Mesendoderm (in vitro differentiated cells): ENCODE measurements around the gene MAPK12.
A peak's percentile ranks its signal among the peaks of the same experiment; 100 is the strongest.

Experiments used
- DNase-seq: peaks from one replicate; pipeline ENCODE4 v3.0.0; 2013
- H2AK5ac ChIP-seq: 2 replicates; pipeline ENCODE4 v1.6.1; 2013; ENCODE audit warnings: low read length, inconsistent platforms
- H2BK120ac ChIP-seq: 2 replicates; pipeline ENCODE4 v1.6.1; 2013; ENCODE audit warnings: low read depth, mild to moderate bottlenecking, low read length, moderate library complexity, mixed read lengths
- H2BK15ac ChIP-seq: replicated peaks from 2 replicates; pipeline ENCODE4 v1.6.1; 2013; ENCODE audit warnings: low read depth, mild to moderate bottlenecking, moderate library complexity
- H2BK5ac ChIP-seq: 2 replicates; pipeline ENCODE4 v1.6.1; 2013; ENCODE audit warnings: low read length, inconsistent platforms
- H3K18ac ChIP-seq: 2 replicates; pipeline ENCODE4 v1.6.1; 2013; ENCODE audit warnings: mild to moderate bottlenecking, low read length, mixed read lengths
- H3K23ac ChIP-seq: one replicate; pipeline ENCODE4 v1.6.1; 2013; ENCODE audit warnings: low read length
- H3K27ac ChIP-seq: 2 replicates; pipeline ENCODE4 v1.5.1; 2013; ENCODE audit warnings: low read depth, mild to moderate bottlenecking, inconsistent platforms, low read length, moderate library complexity
- H3K27me3 ChIP-seq: 2 replicates; pipeline ENCODE4 v1.6.1; 2013; ENCODE audit warnings: low read length, control low read depth, mild to moderate bottlenecking, inconsistent platforms; ENCODE audit not compliant: insufficient read depth, poor library complexity
- H3K36me3 ChIP-seq: 2 replicates; pipeline ENCODE4 v1.6.1; 2013; ENCODE audit warnings: low read length, inconsistent platforms; ENCODE audit not compliant: control insufficient read depth, insufficient read depth
- H3K4ac ChIP-seq: one replicate; pipeline ENCODE4 v1.6.1; 2013; ENCODE audit warnings: low read depth, mild to moderate bottlenecking, low read length, moderate library complexity
- H3K4me1 ChIP-seq: 2 replicates; pipeline ENCODE4 v1.6.1; 2013; ENCODE audit warnings: low read depth, low read length, inconsistent platforms; ENCODE audit not compliant: control insufficient read depth
- H3K4me2 ChIP-seq: 2 replicates; pipeline ENCODE4 v1.6.1; 2013; ENCODE audit warnings: low read length
- H3K4me3 ChIP-seq: 2 replicates; pipeline ENCODE4 v1.5.1; 2013; ENCODE audit warnings: mild to moderate bottlenecking, low read length
- H3K56ac ChIP-seq: one replicate; pipeline ENCODE4 v1.6.1; 2013; ENCODE audit warnings: low read length
- H3K79me1 ChIP-seq: 2 replicates; pipeline ENCODE4 v1.6.1; 2013; ENCODE audit warnings: low read length, inconsistent platforms
- H3K79me2 ChIP-seq: 2 replicates; pipeline ENCODE4 v1.6.1; 2013; ENCODE audit warnings: mild to moderate bottlenecking, low read length; ENCODE audit not compliant: control insufficient read depth, insufficient read depth
- H3K9ac ChIP-seq: 2 replicates; pipeline ENCODE4 v1.6.1; 2013; ENCODE audit warnings: low read length, inconsistent platforms
- H4K5ac ChIP-seq: one replicate; pipeline ENCODE4 v1.6.1; 2013; ENCODE audit warnings: low read length
- H4K8ac ChIP-seq: one replicate; pipeline ENCODE4 v1.6.1; 2013; ENCODE audit warnings: low read depth, mild to moderate bottlenecking, control low read depth, low read length, moderate library complexity
- WGBS: extraction: QIAGEN DNeasy Blood & Tissue Kit; methylation state at CpG from one replicate; pipeline ENCODE4 v1.1.7; 2013; ENCODE audit warnings: low lambda C conversion rate, missing lambda C conversion rate; ENCODE audit not compliant: insufficient coverage; ENCODE audit errors: extremely low coverage; 5-methylcytosine and 5-hydroxymethylcytosine counted together

Gene MAPK12

DNA sequence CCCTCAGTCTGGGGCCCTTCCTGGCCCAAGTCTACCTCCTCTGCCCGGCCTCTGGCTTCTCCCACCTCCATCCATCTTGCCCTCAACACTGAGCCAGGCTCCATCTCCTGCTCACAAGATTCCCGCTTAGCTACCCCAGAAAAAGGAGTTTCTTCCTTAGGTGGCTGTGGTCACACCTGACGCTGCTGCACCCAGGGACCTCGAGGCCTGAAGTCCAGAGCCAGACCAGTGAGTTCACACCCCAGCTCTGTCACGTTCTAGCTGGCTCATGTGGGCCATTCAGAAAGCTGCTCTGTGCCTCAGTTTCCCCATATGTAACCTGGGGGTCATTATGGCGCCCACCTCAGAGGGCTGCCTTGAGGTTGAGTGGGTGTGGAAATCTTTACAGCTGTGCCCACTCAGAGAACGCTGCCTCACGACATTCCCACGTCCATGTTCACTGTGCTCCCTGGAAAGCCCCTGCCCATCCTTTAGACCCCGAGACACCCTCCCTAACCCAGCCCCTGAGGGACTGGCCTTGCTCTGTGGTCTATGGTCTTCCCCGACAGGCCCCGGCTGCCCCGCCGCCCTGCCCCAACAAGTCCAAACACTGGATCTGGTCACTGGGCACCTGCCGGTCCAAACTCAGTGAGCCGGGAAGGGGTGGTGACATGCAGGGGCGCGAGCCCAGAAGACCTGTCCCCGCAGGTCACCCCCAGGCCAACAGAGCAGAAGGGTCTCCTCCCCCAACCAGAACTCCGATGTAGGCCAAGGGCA, 36.2 kb upstream of the MAPK12 start:
- Histone ChIP-seq H3K56ac (no peak overlapping the region), H3K4me2 (no peak overlapping the region), H4K8ac (no peak overlapping the region), H3K4me3 (no peak overlapping the region), H3K36me3 (no peaks in the 10 kb centered on the region), H3K18ac (no peak overlapping the region), H2BK5ac (no peak overlapping the region), H4K5ac (no peak overlapping the region), H2BK120ac (no peak overlapping the region), H2BK15ac (no peak overlapping the region), H3K79me1 (peaks cover 16% of the 10 kb centered on the region), H3K4ac (no peak overlapping the region), H3K27ac (no peak overlapping the region), H2AK5ac (no peak overlapping the region), H3K27me3 (no peaks in the 10 kb centered on the region), H3K79me2 (peaks cover 20% of the 10 kb centered on the region), H3K23ac (no peak overlapping the region), H3K4me1 (peaks cover 6% of the 10 kb centered on the region), H3K9ac (no peak overlapping the region)
- DNase-seq = no peak
- WGBS = no CpG with 5 or more reads among the region's 20 CpGs

DNA sequence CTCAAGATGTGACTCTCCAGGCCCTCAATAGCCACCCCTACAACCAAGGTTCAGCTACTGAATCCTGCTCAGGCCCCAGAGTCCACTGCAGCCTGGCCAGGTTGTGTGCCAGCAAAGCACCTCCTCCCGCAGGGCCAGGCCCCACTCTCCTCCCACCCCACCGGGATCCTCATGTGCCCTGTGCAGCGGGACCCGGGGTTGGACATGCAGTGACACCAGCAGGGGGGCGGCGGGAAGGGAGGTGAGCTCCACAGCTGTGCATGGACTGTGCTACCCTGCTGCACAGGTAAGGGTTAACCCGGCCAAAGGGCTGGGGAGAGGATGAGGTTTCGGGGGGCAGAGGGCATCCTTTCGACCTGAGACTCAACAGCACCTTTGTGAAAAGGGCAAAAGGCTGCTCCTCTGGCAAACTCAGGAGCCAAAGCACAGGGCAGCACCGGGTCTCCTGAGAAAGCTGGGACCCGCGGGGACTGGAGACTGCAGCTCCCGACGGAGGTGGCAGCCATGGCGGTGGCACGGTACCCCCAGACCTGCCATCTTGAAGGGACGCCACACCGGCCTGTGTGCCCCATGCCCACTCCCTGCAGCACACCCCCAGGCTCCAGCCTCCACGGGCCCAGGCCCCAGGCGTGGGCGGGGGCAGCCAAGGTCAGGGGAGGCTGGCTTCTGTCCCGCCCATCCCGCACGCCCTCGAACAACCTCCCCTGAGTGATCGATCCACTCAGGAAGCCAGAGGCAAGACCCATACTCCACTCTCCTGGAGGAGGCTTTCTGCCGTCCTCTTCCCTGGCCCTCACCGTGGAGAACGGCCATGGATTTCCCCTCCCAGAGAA, 35.4 kb upstream of the MAPK12 start:
- H3K4me2 ChIP-seq = no peak overlapping the region
- H3K9ac ChIP-seq = no peak overlapping the region
- no peaks in the 10 kb centered on the region for H3K27me3 ChIP-seq
- H3K23ac ChIP-seq = no peak overlapping the region
- no peak overlapping the region for H3K27ac ChIP-seq
- H3K4me3 ChIP-seq = no peak overlapping the region
- no peak overlapping the region for H4K8ac ChIP-seq
- no peak overlapping the region for H3K18ac ChIP-seq
- no peak overlapping the region for H3K4ac ChIP-seq
- peaks cover 21% of the 10 kb centered on the region for H3K79me1 ChIP-seq
- DNase-seq = no peak
- H2BK5ac ChIP-seq = no peak overlapping the region
- no peak overlapping the region for H3K56ac ChIP-seq
- H3K36me3 ChIP-seq = no peaks in the 10 kb centered on the region
- no peak overlapping the region for H2BK15ac ChIP-seq
- no peak overlapping the region for H4K5ac ChIP-seq
- peaks cover 25% of the 10 kb centered on the region for H3K79me2 ChIP-seq
- WGBS = no CpG with 5 or more reads among the region's 29 CpGs
- no peak overlapping the region for H2BK120ac ChIP-seq
- no peak overlapping the region for H2AK5ac ChIP-seq
- peaks cover 6% of the 10 kb centered on the region for H3K4me1 ChIP-seq

DNA sequence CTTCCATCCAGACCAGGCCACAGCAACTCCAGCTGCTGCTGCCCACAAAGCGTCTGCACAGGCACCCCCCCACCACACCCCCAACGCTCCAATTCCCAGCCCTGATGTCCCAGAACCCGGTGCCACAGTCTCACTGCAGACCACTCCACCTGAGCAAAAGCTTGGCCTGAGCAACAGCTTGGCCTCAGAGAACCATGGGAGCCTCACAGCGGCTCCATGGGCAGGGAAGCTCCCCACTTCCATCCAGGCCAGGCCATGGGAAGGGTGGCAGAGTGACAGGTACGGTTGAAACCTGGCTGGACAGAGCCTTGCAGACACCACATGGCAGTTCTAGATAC, 32.8 kb upstream of the MAPK12 start:
- Histone ChIP-seq H2BK15ac (no peak overlapping the region), H3K27me3 (no peaks in the 10 kb centered on the region), H3K4me1 (peaks cover 6% of the 10 kb centered on the region), H2BK5ac (no peak overlapping the region), H3K56ac (peak overlapping the region; percentile 73), H3K4me3 (no peak overlapping the region), H3K18ac (peak overlapping the region; percentile 61), H3K36me3 (peaks cover 2% of the 10 kb centered on the region), H3K4ac (no peak overlapping the region), H3K27ac (no peak overlapping the region), H3K4me2 (no peak overlapping the region), H2AK5ac (no peak overlapping the region), H4K8ac (no peak overlapping the region), H2BK120ac (no peak overlapping the region), H3K79me1 (peaks cover 28% of the 10 kb centered on the region), H3K79me2 (peaks cover 32% of the 10 kb centered on the region), H3K9ac (peak overlapping the region; percentile 39), H3K23ac (no peak overlapping the region), H4K5ac (no peak overlapping the region)
- no peak for DNase-seq
- no CpG with 5 or more reads among the region's 5 CpGs for WGBS

DNA sequence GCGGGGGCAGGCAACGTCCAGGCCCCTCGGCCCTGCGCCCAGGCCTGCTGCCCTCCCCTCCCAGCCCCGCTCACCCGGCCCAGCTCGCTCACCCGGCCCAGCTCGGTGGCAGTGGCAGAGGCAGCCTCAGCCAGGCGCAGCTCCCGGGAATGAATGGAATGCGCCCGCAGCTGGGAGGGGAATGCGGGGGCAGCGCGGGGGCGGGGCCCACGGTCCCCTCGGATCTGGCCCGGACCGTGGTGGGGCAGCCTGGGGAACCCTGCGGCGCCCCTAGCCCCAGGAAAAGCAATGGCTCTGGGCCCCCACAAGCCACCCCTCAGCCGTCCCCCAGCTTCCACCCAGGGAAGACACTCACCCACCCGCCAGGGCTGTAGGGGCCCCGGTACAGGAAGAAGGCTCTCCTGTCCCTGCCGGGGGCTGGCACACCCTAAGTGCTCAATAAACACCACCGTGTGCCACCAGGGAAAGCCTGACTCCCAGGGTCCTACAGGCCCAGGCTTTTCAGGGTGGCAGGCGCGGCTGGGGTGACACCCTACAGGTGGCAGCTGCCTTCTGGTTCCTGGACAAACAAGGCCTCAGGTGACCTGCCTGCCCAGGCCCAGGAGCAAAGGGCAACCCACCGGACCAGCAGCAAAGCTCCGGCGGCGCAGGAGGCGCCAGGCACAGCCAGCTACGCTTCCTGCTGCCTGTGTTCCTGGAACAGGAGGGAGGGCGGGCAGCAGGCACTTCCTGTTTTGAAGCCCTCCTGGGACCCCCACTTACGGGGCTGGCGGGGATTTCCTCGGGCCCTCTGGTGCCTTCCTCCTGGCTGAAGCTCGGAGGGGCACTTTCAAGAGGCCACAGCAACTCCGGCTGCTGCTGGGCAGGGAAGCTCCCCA, 32.2 kb upstream of the MAPK12 start:
- H3K4ac ChIP-seq = no peak overlapping the region
- H4K5ac ChIP-seq = no peak overlapping the region
- peaks cover 2% of the 10 kb centered on the region for H3K36me3 ChIP-seq
- WGBS = no CpG with 5 or more reads among the region's 42 CpGs
- peaks cover 28% of the 10 kb centered on the region for H3K79me1 ChIP-seq
- DNase-seq = peak; percentile 85
- H2BK5ac ChIP-seq = peak overlapping the region; percentile 73
- H3K4me2 ChIP-seq = no peak overlapping the region
- no peak overlapping the region for H3K4me3 ChIP-seq
- no peak overlapping the region for H4K8ac ChIP-seq
- peaks cover 32% of the 10 kb centered on the region for H3K79me2 ChIP-seq
- peak overlapping the region; percentile 59 for H3K9ac ChIP-seq
- H3K56ac ChIP-seq = peak overlapping the region; percentile 76
- no peak overlapping the region for H2BK120ac ChIP-seq
- H3K27ac ChIP-seq = peak overlapping the region; percentile 69
- no peak overlapping the region for H2BK15ac ChIP-seq
- H3K23ac ChIP-seq = no peak overlapping the region
- H3K18ac ChIP-seq = peak overlapping the region; percentile 77
- H3K4me1 ChIP-seq = peaks cover 6% of the 10 kb centered on the region
- no peaks in the 10 kb centered on the region for H3K27me3 ChIP-seq
- no peak overlapping the region for H2AK5ac ChIP-seq

DNA sequence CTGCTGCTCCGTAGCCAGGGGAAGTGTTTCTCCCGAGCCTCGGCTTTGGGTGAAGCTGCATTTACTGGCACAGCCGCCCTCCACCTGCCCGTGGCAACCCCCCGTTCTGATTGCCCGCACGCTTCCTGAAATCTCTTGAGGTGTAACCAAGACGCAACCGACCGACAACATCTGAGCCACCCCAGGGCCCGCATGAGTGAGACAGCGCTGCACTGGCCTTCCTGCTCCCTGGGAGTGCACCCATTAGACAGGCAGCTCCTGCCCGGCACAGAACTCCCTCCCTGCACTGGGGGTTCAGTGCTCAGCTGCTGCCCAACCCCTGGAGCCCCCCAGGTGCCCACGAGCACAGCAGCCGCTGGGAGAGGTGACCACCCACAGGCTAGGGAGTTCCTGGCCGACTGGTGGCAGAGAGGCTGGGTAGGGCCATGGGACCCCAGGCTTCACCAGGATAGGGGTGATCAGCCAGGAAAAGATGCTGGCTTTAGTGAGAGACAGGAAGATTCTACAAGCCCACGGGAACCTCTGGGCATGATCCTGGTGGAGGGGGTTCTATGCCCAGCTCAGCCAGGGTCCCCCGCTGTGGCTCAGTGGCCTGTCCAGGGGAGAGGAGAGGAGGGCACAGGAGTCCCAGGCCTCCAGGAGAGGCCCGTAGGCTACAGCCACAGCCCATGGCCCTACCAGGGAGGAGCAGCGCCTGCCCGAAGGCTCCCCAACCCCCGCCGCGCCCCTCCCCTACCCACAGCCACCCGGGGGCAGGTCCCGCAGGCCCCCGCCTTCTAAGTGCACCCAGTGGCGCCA, 31.4 kb upstream of the MAPK12 start:
- Histone ChIP-seq H3K56ac (peak overlapping the region; percentile 76), H3K23ac (no peak overlapping the region), H2BK5ac (peak overlapping the region; percentile 20), H3K27me3 (no peaks in the 10 kb centered on the region), H3K79me2 (peaks cover 32% of the 10 kb centered on the region), H3K18ac (peak overlapping the region; percentile 77), H3K4me3 (no peak overlapping the region), H3K4me1 (peaks cover 6% of the 10 kb centered on the region), H3K36me3 (peaks cover 2% of the 10 kb centered on the region), H2BK120ac (peak overlapping the region; percentile 6), H3K4me2 (peak overlapping the region; percentile 8), H3K27ac (peak overlapping the region; percentile 49), H3K4ac (no peak overlapping the region), H3K79me1 (peaks cover 28% of the 10 kb centered on the region), H3K9ac (peak overlapping the region; percentile 37), H4K5ac (no peak overlapping the region), H4K8ac (no peak overlapping the region), H2BK15ac (no peak overlapping the region), H2AK5ac (no peak overlapping the region)
- no peak for DNase-seq
- no CpG with 5 or more reads among the region's 29 CpGs for WGBS
